Transverse colon (tissue), 4 donors: ENCODE data around the gene RICTOR.

Experiments used
- CTCF ChIP-seq, 5 experiments: fragments of 200-600 bp in 3 of 5; fragments of 450-650 bp in 2 of 5; sonication (generic) in 3 of 5; IDR thresholded peaks; 1 replicate in 2 of 5; 2 replicates in 3 of 5; pipeline ENCODE4 v1.5.1; 2016 to 2017; ENCODE audit warnings: antibody characterized with exemption in 5 of 5, inconsistent platforms in 3 of 5, mild to moderate bottlenecking in 2 of 5, moderate library complexity in 1 of 5
- EP300 ChIP-seq: sonication (generic); formaldehyde crosslinking; IDR thresholded peaks from one replicate; pipeline ENCODE4 v1.6.1; 2017; ENCODE audit warnings: antibody characterized with exemption, low read depth
- POLR2A ChIP-seq: fragments of 450-650 bp; IDR thresholded peaks from one replicate; pipeline ENCODE4 v1.6.1; 2016; ENCODE audit warnings: antibody characterized with exemption, mild to moderate bottlenecking, moderate library complexity
- POLR2AphosphoS5 ChIP-seq, 3 donors: sonication (generic); formaldehyde crosslinking; IDR thresholded peaks; one replicate each; pipeline ENCODE4 v1.6.1; 2016; ENCODE audit warnings: antibody characterized with exemption in 3 of 3

GRCh38 chr5:39119404-39120051, 45.3 kb upstream of the RICTOR start:
- TF ChIP-seq CTCF (IDR thresholded peaks at IDR 0.05) (no peak), POLR2AphosphoS5 (IDR thresholded peaks at IDR 0.05) (no peak), POLR2A (no peak), EP300 (no peak)
